Epithelial cell of esophagus (primary cell): Measurements from ENCODE around the gene TMEM131.

ENCODE experiments used
- DNase-seq: peaks from one replicate; pipeline ENCODE4 v3.0.0; 2010; ENCODE audit warnings: low read depth
- H3K4me3 ChIP-seq: 2 replicates; pipeline ENCODE4 v1.5.1; 2011; ENCODE audit warnings: mild to moderate bottlenecking, low read length, control low read depth
- CTCF ChIP-seq: IDR thresholded peaks from 2 replicates; pipeline ENCODE4 v1.5.1; 2011; ENCODE audit warnings: low read depth, mild to moderate bottlenecking, low read length, control low read depth, inconsistent platforms; ENCODE audit not compliant: insufficient read depth; ENCODE audit errors: missing control alignments

TMEM131 gene

GRCh38 chr2:97765933-97766332 is 229.8 kb downstream of the TMEM131 start:
- H3K4me3 ChIP-seq: no peak overlapping the region
- TF ChIP-seq CTCF: no peak
- no peak for DNase-seq

- H3K4me3 ChIP-seq: no peak overlapping the region
- no peak for TF ChIP-seq CTCF
- DNase-seq: no peak
Measured at GRCh38 chr2:97764559-97765263, 231.0 kb downstream of the TMEM131 start.

- no peak for DNase-seq
- no peak for TF ChIP-seq CTCF
- no peak overlapping the region for H3K4me3 ChIP-seq
Measured at GRCh38 chr2:97763176-97763845, 232.4 kb downstream of the TMEM131 start.

GRCh38 chr2:97761192-97761591 is 234.6 kb downstream of the TMEM131 start:
- TF ChIP-seq CTCF: no peak
- no peak for DNase-seq
- no peak overlapping the region for H3K4me3 ChIP-seq

- no peak overlapping the region for H3K4me3 ChIP-seq
- no peak for TF ChIP-seq CTCF
- no peak for DNase-seq
Measured at GRCh38 chr2:97760480-97761049, 235.2 kb downstream of the TMEM131 start.

- DNase-seq: peak; percentile 21
- H3K4me3 ChIP-seq: no peak overlapping the region
- no peak for TF ChIP-seq CTCF
Measured at GRCh38 chr2:97759727-97760407, 235.9 kb downstream of the TMEM131 start.
